NCI-H1092 treated with DMSO at 0.1 percent for 48 hours (cell line): ENCODE results near the gene CHRM1.

Experiments
- DNase-seq: peaks from one replicate; lab custom pipeline; 2025; lab: John Stamatoyannopoulos, UW

The CHRM1 gene

DNA sequence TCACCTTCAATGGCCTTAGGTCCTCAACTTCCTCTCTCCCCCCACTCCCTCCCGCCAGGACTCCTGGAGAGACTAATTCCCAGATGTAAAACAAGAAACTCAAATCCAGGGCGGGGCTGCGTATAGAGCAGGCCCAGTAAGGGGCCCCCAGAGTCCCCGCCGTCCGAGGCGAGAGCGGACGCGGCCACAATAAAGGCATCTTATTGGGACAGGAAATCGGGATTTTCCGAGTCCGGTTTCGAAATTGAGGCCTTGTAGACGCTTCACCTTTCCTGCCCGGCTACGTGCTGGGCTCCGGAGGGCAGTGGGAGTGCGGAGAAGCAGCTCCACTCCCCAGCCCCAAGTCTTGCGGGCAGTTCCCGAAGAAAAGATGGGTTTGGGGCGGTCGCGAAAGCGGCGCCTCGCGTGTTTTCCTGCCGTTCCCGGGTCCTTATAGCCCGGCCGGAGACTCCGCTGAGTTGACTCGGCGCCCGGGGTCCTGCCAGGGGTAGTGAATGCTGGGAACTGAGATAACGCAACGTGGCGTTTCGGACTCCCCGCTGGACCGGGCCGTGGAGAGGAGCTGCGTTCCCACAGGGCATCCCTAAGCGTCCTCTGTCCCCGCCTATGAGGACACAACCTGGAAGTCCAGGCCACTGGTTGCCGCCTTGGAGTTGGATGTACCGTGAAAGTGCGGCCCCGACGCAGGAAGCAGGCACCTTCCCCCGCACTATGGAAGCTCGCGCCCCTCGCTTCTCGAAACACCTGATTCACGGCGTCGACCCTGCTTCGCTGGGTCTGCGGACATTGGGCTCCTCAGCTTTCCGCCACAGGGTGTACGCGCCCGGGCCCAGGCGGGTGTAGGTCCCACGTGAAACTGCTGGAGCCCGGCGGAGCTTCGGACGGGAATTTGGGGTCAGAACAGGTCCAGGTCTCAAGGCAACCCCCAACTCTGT, 4.8 kb upstream of the CHRM1 start:
- DNase-seq = no peak

DNA sequence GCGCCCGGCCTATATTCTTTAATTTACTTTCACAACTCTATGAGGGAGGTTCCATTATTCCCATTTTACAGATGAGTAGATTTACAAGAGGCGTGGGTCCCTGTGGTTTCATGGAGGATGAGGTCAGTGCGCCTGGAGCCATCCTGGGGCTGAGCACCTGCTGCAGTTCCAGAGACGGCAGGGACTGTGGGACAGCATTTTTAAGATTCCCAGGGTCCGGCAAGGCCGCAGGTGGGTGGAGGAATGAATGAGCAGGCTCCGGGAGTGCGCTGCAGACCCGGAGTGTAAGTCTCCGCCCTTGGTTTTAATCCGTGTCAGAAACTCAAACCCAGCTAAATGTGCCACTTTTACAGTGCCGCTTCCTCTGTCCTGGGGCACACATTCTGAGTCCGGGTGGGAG, 4.1 kb upstream of the CHRM1 start:
- DNase-seq = no peak

DNA sequence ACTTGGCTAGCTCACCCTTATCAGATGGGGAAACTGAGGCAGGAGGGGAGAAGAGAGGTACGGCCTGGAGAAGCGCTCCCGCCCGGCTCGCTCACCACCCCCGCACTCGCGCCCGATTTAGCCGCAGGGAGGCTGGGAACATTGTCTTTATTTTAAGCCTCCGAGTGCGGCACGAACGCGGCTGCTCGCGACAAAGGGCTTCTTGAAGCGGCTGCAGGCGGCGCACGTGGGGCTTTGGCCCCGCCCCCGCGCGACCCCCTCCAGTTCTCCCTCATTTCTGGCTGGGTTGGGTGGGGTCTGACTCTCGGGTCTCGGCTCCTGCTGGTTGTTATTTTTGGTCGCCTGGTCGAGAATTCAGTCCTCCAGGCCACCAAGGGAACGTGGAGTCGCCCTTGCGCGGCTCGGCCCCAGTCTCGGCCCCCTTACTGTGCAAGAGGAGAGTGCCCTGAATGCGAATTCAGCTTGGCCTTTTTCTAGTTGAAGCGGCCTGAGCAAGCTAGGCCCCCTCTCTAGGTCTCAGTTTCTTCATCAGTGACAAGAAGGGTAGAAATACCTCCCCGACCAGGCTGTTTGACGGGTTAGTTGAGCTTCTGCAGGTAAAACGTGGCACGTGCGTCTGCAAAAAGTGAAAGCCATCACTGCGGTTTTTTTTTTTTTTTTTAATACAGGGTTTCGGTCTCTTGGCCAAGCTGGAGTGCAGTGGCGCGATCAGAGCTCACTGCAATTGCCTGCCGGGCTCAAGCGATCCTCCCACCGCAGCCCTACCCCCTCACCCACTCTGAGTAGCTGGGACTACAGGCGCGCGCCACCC, 2.6 kb upstream of the CHRM1 start:
- no peak for DNase-seq

DNA sequence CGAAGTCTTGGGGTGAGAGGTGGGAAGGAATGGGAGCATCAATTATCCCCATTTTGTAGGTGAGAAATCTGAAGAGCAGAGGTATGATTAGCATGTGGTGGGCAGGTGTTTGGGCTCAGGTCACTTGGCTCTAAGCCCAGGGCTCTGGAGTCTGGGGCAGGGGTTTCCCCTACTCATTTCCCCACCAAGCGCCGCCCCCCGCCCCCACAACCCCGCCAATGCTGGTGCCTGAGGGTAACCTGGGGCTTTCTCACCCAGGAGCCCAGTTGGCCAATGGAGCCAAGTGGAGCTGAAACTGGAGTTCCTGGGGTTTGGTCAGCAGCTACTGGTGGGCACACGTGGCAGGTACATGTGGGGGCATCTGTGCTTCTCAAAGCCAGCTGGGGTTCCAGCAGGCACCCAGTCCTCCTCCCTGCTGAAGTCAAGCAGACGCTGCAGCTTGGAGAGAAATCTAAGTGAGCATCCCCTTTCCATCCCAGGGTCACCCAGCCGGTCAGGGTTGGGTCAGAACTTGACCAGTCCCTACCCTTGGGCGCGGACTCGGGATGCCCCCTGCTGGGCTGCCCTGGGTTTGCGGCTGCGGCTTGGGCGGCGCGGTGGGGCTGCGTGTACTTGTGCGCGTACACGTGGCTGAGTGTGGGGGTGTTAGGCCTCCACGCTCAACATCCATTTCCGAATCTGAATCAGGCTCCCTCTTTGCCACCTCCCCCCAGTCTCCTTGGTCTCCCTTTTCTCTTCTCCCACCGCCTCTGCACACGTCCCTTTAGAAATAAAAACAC, 1.7 kb upstream of the CHRM1 start:
- no peak for DNase-seq

DNA sequence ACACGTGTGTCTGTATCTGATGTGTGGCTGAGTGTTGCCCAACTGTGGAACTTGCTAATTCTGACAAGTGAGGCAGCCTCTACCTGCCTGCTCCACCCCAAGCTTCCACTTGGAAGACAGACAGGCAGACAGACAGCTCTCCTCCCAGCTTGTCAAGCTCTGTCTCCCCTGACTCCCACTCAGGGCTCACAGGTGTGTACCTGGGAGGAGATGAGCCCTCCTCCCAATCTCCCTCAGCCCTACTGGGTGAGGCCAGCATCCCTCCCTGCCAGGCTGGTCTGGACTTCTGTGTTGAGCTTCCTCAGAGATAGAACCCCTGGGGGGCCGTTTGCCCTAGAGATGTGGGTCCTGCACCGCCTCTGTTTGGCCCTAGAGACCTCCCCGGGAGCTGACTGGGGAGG, 1.0 kb upstream of the CHRM1 start:
- DNase-seq = no peak

DNA sequence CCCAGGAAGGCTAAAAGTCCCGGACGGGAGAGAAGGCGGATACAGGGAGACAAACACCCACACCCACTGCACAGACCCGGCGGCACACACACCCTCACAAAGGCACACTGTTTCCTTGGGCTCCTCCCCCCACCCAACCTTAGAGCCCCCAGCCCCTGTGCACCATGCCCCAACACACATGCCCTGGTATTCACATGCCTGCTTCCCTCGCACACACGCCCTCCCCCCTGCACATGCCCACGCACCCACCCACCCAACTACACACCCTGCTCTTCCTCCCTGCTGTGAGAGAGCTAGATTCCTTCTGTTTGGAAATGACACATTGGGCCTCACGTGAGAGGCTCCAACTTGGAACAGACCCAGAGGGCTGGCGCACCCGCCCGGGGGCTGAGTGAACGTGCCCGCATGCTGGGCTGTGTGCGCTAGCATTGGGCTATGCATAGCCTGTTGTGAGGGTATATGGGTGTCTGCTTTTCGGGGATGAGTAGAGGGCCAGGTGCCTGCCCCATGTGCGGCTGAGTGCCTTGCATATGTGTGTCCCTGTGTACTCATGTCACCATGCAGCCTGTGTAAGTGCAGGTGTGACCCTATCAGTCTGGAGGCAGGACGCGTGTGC, 518 bp upstream of the CHRM1 start:
- peak; percentile 31 for DNase-seq

DNA sequence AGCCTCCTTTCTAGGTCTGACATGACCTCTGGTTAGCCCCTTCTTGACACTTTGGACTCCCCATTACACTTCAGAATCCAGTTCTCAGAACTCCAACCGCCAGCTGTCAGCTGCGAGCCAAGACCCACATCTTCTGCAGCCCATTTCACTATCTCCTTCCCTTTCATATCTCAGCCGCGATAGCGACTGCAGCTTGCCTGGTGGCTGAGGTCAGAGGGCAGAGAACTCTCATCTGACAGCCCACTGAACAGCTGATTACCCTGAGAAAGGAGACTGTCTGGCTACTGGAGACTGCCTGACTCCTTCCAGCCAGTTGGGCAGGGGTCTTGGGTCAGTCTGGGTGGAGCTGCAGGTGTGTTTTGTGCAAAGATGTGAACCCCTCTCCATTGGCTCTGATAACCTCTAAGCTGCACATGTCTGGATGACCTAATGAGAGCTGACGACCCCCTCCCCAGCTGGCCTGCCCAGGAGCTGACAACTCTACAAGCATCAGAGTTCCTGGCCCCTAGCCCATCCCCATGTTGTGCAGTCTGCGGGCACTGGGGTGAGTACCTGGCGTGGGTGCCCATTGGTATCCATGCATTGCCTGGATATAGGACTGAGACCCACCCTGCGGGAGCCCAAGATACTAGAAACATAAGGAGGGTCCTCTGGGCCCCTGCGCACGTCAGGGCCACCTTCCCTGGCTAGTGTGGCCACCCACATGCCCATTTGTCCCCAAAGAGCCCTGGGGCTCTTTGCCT, 1.1 kb downstream of the CHRM1 start:
- no peak for DNase-seq

DNA sequence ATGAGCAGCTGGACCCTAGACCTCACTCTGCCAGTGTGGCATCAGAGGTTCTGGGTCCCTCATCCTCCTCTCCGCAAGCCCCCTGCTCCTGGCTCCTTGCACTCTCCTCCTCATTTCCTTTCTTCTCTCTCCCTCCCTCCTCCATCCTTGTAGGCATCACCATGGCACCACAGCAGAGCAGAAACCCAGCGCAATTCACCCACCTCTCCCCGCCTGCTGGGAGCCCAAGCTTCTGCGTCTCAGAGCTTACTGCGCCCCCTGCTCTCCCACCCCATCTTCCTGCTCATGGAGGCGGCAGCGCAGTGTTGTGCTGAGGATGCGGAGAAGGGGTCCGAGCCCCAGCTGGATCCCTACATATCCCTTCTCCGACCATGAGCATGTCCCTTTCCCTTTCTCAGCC, 1.7 kb downstream of the CHRM1 start:
- no peak for DNase-seq

DNA sequence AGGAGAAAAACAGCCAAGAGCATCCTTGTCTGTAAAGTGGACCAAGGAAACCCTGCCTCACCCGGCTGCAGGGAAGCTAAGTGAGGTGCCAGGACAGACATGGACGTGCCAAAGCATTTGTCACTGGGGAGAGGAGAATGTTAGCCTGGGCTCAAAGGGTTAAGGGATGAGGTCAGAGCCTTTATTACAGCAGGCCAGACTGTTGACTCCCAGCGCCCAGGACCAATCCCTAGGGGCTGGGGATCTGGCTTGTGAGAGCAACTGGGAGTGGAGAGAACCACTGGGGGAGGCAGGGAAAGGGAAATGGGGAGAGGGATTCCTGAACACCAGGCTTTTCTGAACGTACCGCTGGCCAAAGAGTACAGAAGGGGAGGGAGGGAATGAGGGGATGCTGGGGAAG, 2.6 kb downstream of the CHRM1 start:
- no peak for DNase-seq

DNA sequence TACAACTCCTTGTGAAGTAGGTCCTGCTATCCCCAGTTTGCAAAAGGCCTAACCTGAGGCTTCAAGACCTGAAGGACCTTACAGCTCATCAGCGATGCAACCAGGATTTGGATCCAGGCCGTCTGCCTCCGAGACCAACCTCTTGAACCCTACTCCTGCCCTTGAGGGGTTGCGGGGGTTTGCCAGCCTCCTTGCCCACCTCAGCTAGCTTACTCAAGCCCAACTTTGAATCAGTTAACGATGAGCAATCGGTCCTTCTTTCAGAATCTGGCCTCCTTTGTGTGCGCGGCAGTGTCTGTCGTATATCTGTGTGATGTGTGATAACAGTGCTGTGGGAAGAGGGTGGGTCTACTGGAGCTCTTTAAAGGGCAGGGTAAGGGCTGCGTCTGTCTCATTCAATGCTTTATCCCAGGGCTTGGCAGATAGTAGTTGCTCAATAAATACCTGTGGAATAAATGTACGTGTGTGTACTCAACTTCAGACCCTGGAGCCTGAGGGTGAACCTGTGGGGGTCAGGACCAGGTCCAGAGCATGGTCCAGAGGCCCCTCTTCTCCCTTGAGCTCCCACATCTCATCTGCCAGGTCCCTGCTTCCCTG, 3.2 kb downstream of the CHRM1 start:
- DNase-seq = no peak

DNA sequence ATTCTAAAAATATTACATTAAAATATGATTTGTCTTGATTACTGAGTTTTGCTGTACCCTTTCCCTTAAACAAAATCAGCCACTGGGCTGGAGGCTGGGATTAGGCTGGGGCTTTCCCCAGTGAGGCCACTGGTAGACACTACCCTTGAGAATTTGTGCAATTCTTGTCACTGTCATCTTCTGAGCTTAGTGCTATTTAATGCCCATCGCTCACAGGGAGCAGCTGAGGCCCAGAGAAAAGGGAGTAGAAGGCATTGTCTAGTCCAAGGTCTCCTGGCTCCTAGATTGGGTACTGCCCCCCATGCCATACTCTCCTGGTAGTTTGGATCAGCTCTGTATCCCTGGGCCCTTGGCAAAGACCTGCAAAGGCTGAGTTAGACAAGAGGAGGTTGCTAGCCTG, 6.7 kb downstream of the CHRM1 start:
- no peak for DNase-seq

DNA sequence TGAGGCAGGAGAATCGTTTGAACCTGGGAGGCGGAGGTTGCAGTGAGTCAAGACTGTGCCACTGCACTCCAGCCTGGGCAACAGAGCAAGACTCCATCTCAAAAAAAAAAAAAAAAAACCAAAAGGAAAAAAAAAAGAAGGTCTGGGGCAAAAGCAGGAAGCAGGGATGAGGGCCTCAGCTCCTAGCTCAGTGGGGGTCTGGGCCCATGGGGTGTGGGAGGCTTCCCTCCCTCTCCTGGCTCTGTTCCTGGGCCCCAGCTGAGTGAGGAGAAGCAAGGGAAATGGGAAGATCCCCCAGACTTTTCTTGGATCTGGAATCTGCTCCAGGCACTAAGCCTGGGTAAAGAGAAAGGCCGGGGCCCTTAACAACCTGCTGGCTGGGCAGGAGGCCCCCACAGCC, 8.9 kb downstream of the CHRM1 start:
- DNase-seq = no peak

DNA sequence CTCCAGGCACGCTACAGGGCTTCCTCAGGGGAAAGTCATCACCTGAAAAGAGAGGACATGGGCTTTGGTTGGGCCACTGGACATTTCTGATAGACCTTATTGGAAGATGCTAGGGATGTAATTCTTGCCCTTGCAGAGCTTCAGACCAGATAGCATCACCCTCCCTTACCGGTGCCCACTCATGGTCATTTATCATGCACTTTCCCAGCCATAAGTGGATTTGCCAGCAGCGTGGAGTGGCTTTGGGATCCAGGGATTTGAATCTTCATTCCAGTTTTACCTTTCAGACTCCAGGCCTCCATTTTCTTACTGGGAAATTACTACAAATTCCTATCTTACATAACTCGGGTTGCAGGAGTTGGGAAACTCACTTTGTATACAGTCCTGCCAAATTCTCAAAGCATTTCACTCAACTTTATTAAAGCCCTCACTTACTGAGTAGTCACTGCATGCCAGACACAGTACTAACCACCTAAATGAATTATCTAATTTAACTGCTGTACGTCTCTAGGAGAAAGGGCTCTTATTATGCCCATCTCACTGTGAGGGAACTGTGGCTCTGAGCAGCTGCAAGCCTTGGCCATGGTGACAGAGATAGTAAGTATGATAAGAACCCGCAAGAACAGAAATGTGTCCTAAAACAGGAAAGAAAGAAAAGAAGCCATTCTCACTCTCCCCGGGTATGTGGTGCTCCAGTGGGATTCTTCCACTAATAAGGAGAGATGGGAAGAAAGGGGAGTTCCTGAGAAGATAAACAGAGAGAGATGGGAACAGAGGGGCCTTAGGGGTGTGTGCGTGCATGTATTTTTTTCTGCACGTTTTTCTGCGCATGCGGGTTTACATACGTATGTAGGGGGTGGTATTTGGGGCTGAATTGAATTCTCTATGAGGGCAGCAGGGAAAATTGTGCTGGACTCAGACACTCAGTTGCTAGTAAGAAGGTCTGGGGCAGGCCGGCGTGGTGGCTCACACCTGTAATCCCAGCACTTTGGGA, 9.7 kb downstream of the CHRM1 start:
- no peak for DNase-seq

DNA sequence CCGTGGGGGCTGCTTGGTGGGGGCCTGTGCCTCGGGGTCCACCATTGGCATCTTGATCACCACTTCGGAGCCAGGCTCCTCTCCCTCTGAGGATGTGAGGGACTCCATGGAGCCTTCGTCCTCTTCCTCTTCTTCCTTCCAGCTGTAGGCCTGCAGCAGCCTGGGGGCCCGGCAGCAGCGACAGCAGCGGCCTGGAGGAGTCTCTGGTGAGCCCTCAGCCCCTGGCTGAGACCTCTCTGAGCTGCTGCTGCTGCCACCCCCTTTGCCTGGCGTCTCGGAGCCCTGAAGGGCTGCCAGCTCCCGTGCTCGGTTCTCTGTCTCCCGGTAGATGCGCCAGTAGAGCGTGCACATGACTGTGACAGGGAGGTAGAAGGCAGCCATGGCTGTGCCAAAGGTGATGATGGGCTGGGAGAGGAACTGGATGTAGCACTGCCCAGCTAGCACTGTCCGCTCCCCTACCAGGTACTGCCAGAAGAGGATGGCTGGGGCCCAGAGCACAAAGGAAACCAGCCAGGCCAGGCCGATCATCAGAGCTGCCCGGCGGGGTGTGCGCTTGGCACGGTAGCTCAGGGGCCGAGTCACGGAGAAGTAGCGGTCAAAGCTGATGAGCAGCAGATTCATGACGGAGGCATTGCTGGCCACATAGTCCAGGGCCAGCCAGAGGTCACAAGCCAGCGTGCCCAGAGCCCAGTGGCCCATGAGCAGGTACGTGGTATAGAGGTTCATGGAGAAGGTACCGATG, 10.9 kb downstream of the CHRM1 start:
- no peak for DNase-seq

DNA sequence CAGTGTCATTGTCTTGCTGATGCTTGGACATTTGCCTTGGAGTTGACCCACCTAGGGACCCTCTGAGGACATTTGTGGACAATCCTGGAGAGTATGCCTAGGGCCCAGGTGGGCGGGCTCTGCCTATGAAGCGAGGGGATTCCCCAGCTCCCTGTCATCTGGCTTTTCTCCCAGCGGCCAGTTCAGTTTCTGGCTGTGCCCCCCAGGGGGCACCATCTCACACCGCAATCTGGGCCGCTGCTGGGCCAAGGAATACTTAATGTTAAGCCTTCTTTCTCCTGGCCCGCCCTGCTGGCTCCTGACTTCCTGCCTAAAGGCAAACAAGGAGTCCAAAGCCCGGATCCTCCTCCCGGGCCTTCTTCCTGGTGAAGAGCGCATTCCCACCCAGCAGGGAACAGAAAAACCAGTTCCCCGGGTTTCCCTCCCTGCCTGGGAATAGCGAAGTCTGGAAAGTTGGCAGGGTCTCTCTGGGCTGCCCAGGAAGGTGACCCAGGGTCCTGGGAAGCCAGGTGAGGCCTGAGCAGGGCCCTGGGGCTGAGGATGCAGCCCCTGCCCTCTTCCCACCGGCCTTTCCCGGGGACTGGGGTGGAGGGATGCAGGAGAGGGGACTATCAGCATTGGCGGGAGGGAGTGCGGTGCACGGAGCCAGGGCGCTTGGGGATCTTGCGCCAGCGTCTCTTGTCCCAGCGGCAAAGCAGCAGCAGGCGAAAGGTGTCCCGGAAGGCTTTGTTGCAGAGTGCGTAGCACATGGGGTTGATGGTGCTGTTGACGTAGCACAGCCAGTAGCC, 11.9 kb downstream of the CHRM1 start:
- peak; percentile 69 for DNase-seq

DNA sequence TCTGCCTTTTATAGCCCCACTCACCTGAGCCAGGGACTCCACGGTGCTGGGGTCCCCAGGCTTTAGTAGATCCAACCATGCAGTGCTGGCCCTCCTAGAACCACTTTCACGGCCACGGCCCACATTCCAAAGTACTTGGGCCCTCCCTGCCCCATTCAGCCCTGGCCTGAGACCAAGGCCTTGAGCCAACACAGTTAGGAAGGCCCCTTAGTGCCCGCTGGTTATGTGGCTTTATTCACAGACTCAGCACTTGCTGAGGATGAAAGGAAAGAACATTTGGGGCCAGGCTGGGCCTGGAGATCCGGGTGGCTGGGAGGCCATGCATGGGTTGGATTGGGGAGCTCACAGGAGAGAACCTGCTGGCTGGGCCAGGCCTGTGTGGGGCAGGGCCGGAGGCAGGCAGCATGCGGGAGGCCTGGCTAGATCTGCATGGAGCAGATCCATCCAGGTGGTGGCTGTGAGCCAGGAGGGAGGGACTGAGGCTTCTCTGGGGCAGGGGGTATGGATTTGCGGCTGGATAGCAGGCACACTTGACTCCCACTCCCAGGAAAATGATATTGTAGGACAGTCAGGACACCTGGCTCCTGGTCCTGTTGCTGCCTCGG, 12.6 kb downstream of the CHRM1 start:
- no peak for DNase-seq

DNA sequence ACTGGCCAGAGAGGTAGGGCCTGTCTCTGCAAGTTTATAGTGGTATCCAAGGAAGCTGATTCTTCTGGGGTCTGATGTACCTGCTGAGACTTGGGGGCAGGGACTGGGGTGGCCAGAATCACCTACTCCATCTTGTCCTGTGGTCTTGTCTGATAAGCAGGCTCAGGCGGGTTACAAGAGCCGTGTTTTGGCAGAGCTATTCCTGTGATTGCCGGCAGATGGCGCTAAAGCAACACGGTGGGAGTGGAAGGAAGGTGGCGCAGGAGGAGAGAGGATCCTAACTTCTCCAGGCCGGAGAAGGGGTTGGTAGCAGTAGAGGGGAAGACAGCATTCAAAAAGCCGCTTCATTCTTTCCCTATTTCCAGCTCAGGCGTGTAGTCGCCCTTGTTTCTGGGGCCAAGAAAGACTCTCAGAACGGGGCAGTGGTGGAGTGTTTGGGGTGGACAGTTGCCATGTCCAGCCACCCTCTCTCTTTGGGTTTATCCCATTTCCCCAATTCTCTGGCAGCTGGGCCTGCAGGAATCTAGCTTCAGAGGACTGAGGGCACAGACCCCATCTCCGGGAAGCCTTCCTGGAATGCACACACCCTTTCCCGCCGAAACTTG, 15.1 kb downstream of the CHRM1 start:
- peak; percentile 77 for DNase-seq
